H9 (cell line): ENCODE data around the gene CHIT1. TPM values are rescaled to one million over a fixed set of nuclear protein-coding genes. Genes with fewer than 3 reads are reported as not detected.

Experiments used
- DNase-seq: peaks from one replicate; pipeline ENCODE4 v3.0.0-alpha.2; 2017
- H2AFZ ChIP-seq: one replicate; pipeline ENCODE4 v1.6.1; 2013; ENCODE audit warnings: mild to moderate bottlenecking, low read length, control low read depth, moderate library complexity
- H2AK5ac ChIP-seq: 2 replicates; pipeline ENCODE4 v1.6.1; 2013; ENCODE audit warnings: low read length, control low read depth, mixed read lengths; ENCODE audit not compliant: insufficient read length
- H2BK120ac ChIP-seq: one replicate; pipeline ENCODE4 v1.6.1; 2013; ENCODE audit warnings: low read depth, mild to moderate bottlenecking, low read length, control low read depth, inconsistent platforms; ENCODE audit not compliant: poor library complexity, severe bottlenecking
- H2BK12ac ChIP-seq: 2 replicates; pipeline ENCODE4 v1.6.1; 2013; ENCODE audit warnings: low read length, control low read depth, mixed read lengths, low read depth; ENCODE audit not compliant: insufficient read length
- H2BK15ac ChIP-seq: 2 replicates; pipeline ENCODE4 v1.6.1; 2013; ENCODE audit warnings: low read depth, low read length, control low read depth
- H2BK20ac ChIP-seq: one replicate; pipeline ENCODE4 v1.6.1; 2013; ENCODE audit warnings: low read depth, mild to moderate bottlenecking, low read length, control low read depth, inconsistent platforms; ENCODE audit not compliant: poor library complexity, severe bottlenecking
- H2BK5ac ChIP-seq: 2 replicates; pipeline ENCODE4 v1.6.1; 2013; ENCODE audit warnings: low read length, control low read depth, mixed read lengths; ENCODE audit not compliant: insufficient read length
- H3K14ac ChIP-seq: 2 replicates; pipeline ENCODE4 v1.6.1; 2013; ENCODE audit warnings: low read length, control low read depth; ENCODE audit not compliant: insufficient read depth
- H3K18ac ChIP-seq: 2 replicates; pipeline ENCODE4 v1.6.1; 2013; ENCODE audit warnings: low read depth, mild to moderate bottlenecking, mixed read lengths, low read length, control low read depth; ENCODE audit not compliant: insufficient read length
- H3K23ac ChIP-seq: 2 replicates; pipeline ENCODE4 v1.6.1; 2013; ENCODE audit warnings: low read length, control low read depth, mixed read lengths, low read depth; ENCODE audit not compliant: insufficient read length
- H3K23me2 ChIP-seq: 2 replicates; pipeline ENCODE4 v1.6.1; 2013; ENCODE audit warnings: low read depth, mild to moderate bottlenecking, mixed read lengths, low read length, control low read depth; ENCODE audit not compliant: insufficient read length, poor library complexity, severe bottlenecking
- H3K27ac ChIP-seq: 2 replicates; pipeline ENCODE4 v1.5.1; 2013; ENCODE audit warnings: low read length, control low read depth, mixed read lengths, low read depth; ENCODE audit not compliant: insufficient read length
- H3K27me3 ChIP-seq: 2 replicates; pipeline ENCODE4 v1.6.1; 2013; ENCODE audit warnings: low read length, control low read depth, inconsistent platforms; ENCODE audit not compliant: insufficient read depth
- H3K4ac ChIP-seq: 2 replicates; pipeline ENCODE4 v1.6.1; 2013; ENCODE audit warnings: low read depth, mild to moderate bottlenecking, control low read depth, inconsistent platforms, low read length, moderate library complexity
- H3K4me1 ChIP-seq: 2 replicates; pipeline ENCODE4 v1.6.1; 2013; ENCODE audit warnings: low read length, control low read depth, inconsistent platforms; ENCODE audit not compliant: insufficient read depth
- H3K4me2 ChIP-seq: 2 replicates; pipeline ENCODE4 v1.6.1; 2013; ENCODE audit warnings: low read length, control low read depth, mixed read lengths; ENCODE audit not compliant: insufficient read length, insufficient read depth
- H3K56ac ChIP-seq: 2 replicates; pipeline ENCODE4 v1.6.1; 2013; ENCODE audit warnings: low read depth, mild to moderate bottlenecking, mixed read lengths, low read length, control low read depth; ENCODE audit not compliant: insufficient read length
- H3K79me1 ChIP-seq: 2 replicates; pipeline ENCODE4 v1.6.1; 2013; ENCODE audit warnings: low read depth, mild to moderate bottlenecking, moderate library complexity, low read length, control low read depth, inconsistent platforms; ENCODE audit not compliant: insufficient read depth, poor library complexity, severe bottlenecking
- H3K79me2 ChIP-seq: 2 replicates; pipeline ENCODE4 v1.6.1; 2013; ENCODE audit warnings: low read length, control low read depth, inconsistent platforms; ENCODE audit not compliant: insufficient read depth
- H3K9ac ChIP-seq: 2 replicates; pipeline ENCODE4 v1.6.1; 2013; ENCODE audit warnings: low read length, control low read depth, mixed read lengths; ENCODE audit not compliant: insufficient read length; ENCODE audit errors: extremely low read depth
- H3K9me3 ChIP-seq: one replicate; pipeline ENCODE4 v1.6.1; 2013; ENCODE audit warnings: low read depth, low read length, inconsistent platforms; ENCODE audit not compliant: control insufficient read depth
- H3T11ph ChIP-seq: one replicate; pipeline ENCODE4 v1.6.1; 2013; ENCODE audit warnings: mild to moderate bottlenecking, low read length, control low read depth, inconsistent platforms
- H4K20me1 ChIP-seq: one replicate; pipeline ENCODE4 v1.6.1; 2013; ENCODE audit not compliant: control insufficient read depth, insufficient read length, insufficient read depth
- H4K5ac ChIP-seq: 2 replicates; pipeline ENCODE4 v1.6.1; 2013; ENCODE audit warnings: low read depth, mild to moderate bottlenecking, mixed read lengths, low read length, control low read depth; ENCODE audit not compliant: insufficient read length
- H4K8ac ChIP-seq: replicated peaks from 2 replicates; pipeline ENCODE4 v1.6.1; 2013; ENCODE audit warnings: low read length, control low read depth, mixed read lengths, low read depth; ENCODE audit not compliant: insufficient read length
- H4K91ac ChIP-seq: 2 replicates; pipeline ENCODE4 v1.6.1; 2013; ENCODE audit warnings: low read depth, mild to moderate bottlenecking, moderate library complexity, mixed read lengths, low read length, control low read depth; ENCODE audit not compliant: insufficient read length
- H3K27ac Mint-ChIP-seq, 3 experiments: 2 replicates in 2 of 3; 3 replicates in 1 of 3; pipeline ENCODE4 v1.8.0; 2020 to 2021; ENCODE audit warnings: mixed read lengths in 3 of 3, mild to moderate bottlenecking in 1 of 3, moderate library complexity in 1 of 3
- H3K27me3 Mint-ChIP-seq: 2 replicates; pipeline ENCODE4 v1.8.0; 2021; ENCODE audit warnings: low read depth, mild to moderate bottlenecking, moderate library complexity, mixed read lengths
- H3K36me3 Mint-ChIP-seq, 3 experiments: 2 replicates in 2 of 3; 3 replicates in 1 of 3; pipeline ENCODE4 v1.8.0; 2020 to 2021; ENCODE audit warnings: low read depth in 3 of 3, mixed read lengths in 3 of 3; ENCODE audit not compliant: insufficient read depth in 1 of 3
- H3K4me1 Mint-ChIP-seq, 2 experiments: 2 replicates each; pipeline ENCODE4 v1.8.0; 2020; ENCODE audit warnings: mixed read lengths in 2 of 2
- H3K4me3 Mint-ChIP-seq, 2 experiments: 2 replicates in 1 of 2; 3 replicates in 1 of 2; pipeline ENCODE4 v1.8.0; 2020 to 2021; ENCODE audit warnings: mild to moderate bottlenecking in 2 of 2, mixed read lengths in 2 of 2, moderate library complexity in 1 of 2
- H3K9me3 Mint-ChIP-seq, 2 experiments: 2 replicates in 1 of 2; 3 replicates in 1 of 2; pipeline ENCODE4 v1.8.0; 2020; ENCODE audit warnings: mild to moderate bottlenecking in 2 of 2, mixed read lengths in 2 of 2, moderate library complexity in 1 of 2
- WGBS: extraction: QIAGEN DNeasy Blood & Tissue Kit; methylation state at CpG from one replicate; pipeline ENCODE4 v1.1.7; 2013; ENCODE audit warnings: missing lambda C conversion rate, low lambda C conversion rate, mixed read lengths; ENCODE audit not compliant: insufficient read length; ENCODE audit errors: extremely low coverage; 5-methylcytosine and 5-hydroxymethylcytosine counted together
- total RNA-seq: library from RNA; stranded (reverse); gene quantifications from 2 replicates; pipeline ENCODE4 v1.2.1, GENCODE V29; 2021
- TF ChIP-seq, protein P1 (sequence below): fragments of 200-600 bp; sonication (generic); conservative IDR thresholded peaks from 3 replicates; pipeline ENCODE4 v1.8.0; 2021; ENCODE audit warnings: antibody characterized with exemption, mild to moderate bottlenecking

Gene CHIT1
- total RNA-seq, 1 experiment from 2014 or later = not detected

DNA sequence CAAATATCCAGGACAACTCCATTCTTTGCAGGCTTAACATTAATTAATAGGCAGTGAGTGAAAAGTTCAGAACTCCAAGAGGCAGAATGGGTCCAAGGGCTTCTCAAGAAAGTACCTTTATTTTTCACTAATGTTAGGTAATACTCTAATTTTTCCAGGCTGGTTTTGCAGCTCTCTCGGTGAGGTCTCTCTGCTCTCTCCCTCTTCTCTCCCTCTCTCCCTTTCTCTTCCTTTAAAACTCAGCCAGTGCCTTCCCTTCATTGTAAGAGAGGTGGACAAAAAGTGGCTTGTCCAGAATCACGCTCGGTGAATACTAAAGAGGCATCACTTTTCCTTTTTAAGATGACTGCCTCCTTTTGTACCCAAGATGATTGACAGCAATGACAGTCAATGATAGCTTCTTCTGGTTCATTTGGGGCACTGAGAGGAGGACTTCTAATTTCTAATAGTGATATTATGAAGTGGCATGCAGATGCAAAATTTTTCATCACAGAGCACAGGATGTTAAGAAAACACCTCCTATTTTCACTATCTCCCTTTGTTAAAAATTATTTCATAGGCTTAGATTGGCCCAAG is 41.7 kb downstream of the CHIT1 start:
- no peak overlapping the region for H2BK5ac ChIP-seq
- no peak overlapping the region for H3K4ac ChIP-seq
- no peak overlapping the region; a peak in 1 of 7 replicates for H3K27ac Mint-ChIP-seq
- no peak overlapping the region for H3T11ph ChIP-seq
- H3K18ac ChIP-seq = no peak overlapping the region
- H3K14ac ChIP-seq = no peak overlapping the region
- WGBS = no CpG with 5 or more reads among the region's 3 CpGs
- no peak overlapping the region for H3K56ac ChIP-seq
- no peak overlapping the region for H2AFZ ChIP-seq
- no peak overlapping the region for H4K5ac ChIP-seq
- no peak overlapping the region for H2BK20ac ChIP-seq
- H3K27me3 Mint-ChIP-seq = no peaks in the 10 kb centered on the region; the same call in 1 of the 2 replicates
- no peaks in the 10 kb centered on the region for H3K9me3 ChIP-seq
- no peak overlapping the region for H4K8ac ChIP-seq
- H2BK15ac ChIP-seq = no peak overlapping the region
- H3K9ac ChIP-seq = no peak overlapping the region
- H3K23ac ChIP-seq = no peak overlapping the region
- no peak overlapping the region for H3K4me3 Mint-ChIP-seq
- H2BK12ac ChIP-seq = no peak overlapping the region
- H3K27me3 ChIP-seq = no peaks in the 10 kb centered on the region
- H3K4me1 Mint-ChIP-seq = peaks cover 29 to 36% of the 10 kb centered on the region in 2 experiments
- no peak overlapping the region for H2AK5ac ChIP-seq
- no peaks in the 10 kb centered on the region; a peak in 2 of 5 replicates for H3K9me3 Mint-ChIP-seq
- TF ChIP-seq, protein P1, sequence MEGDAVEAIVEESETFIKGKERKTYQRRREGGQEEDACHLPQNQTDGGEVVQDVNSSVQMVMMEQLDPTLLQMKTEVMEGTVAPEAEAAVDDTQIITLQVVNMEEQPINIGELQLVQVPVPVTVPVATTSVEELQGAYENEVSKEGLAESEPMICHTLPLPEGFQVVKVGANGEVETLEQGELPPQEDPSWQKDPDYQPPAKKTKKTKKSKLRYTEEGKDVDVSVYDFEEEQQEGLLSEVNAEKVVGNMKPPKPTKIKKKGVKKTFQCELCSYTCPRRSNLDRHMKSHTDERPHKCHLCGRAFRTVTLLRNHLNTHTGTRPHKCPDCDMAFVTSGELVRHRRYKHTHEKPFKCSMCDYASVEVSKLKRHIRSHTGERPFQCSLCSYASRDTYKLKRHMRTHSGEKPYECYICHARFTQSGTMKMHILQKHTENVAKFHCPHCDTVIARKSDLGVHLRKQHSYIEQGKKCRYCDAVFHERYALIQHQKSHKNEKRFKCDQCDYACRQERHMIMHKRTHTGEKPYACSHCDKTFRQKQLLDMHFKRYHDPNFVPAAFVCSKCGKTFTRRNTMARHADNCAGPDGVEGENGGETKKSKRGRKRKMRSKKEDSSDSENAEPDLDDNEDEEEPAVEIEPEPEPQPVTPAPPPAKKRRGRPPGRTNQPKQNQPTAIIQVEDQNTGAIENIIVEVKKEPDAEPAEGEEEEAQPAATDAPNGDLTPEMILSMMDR = no peak
- H2BK120ac ChIP-seq = no peak overlapping the region
- no peak overlapping the region for H3K27ac ChIP-seq
- no peak overlapping the region for H3K4me2 ChIP-seq
- H3K36me3 Mint-ChIP-seq = no peaks in the 10 kb centered on the region
- H3K79me2 ChIP-seq = no peaks in the 10 kb centered on the region
- H3K23me2 ChIP-seq = peaks cover 3% of the 10 kb centered on the region
- H4K91ac ChIP-seq = no peak overlapping the region
- H4K20me1 ChIP-seq = no peaks in the 10 kb centered on the region
- H3K4me1 ChIP-seq = peaks cover 6% of the 10 kb centered on the region; the same call in 1 of the 2 replicates
- DNase-seq = no peak
- no peaks in the 10 kb centered on the region for H3K79me1 ChIP-seq
